Adrenal gland (tissue), 12 donors: Measurements from ENCODE around the gene MED14. TPM values are rescaled to one million over a fixed set of nuclear protein-coding genes. Genes with fewer than 3 reads are reported as not detected.

ENCODE experiments used
- DNase-seq, 7 donors: peaks; one replicate each; pipeline ENCODE4 v3.0.0-alpha.2; 2019 to 2020
- H3K27ac ChIP-seq, 5 donors: fragments of 200-600 bp; sonication (generic) in 4 of 5; 1 replicate in 3 of 5; 2 replicates in 2 of 5; pipeline versions ENCODE4 v1.5.1 to v1.8.0; 2016 to 2020; ENCODE audit warnings: mild to moderate bottlenecking in 1 of 5
- H3K27me3 ChIP-seq: fragments of 200-600 bp; 2 replicates; pipeline ENCODE4 v1.8.0; 2021
- H3K36me3 ChIP-seq, 2 donors: fragments of 200-600 bp; replicated peaks in 1 of 2; 1 replicate in 1 of 2; 2 replicates in 1 of 2; pipeline versions ENCODE4 v1.5.1 to v1.8.0; 2018 to 2022
- H3K4me1 ChIP-seq, 2 donors: fragments of 200-600 bp; replicated peaks in 1 of 2; 1 replicate in 1 of 2; 2 replicates in 1 of 2; pipeline versions ENCODE4 v1.5.1 to v1.8.0; 2018 to 2021
- H3K4me3 ChIP-seq, 4 donors: fragments of 200-600 bp; sonication (generic) in 3 of 4; one replicate each; pipeline ENCODE4 v1.5.1; 2016 to 2018
- H3K9me3 ChIP-seq, 3 donors: fragments of 200-600 bp; sonication (generic) in 1 of 3; replicated peaks in 1 of 3; 1 replicate in 2 of 3; 2 replicates in 1 of 3; pipeline versions ENCODE4 v1.5.1 to v1.8.0; 2016 to 2021
- CTCF ChIP-seq, 6 experiments: fragments of 450-650 bp in 4 of 6; fragments of 200-600 bp in 2 of 6; sonication (generic) in 1 of 6; IDR thresholded peaks; 1 replicate in 5 of 6; 2 replicates in 1 of 6; pipeline versions ENCODE4 v1.5.1 to v1.8.0; 2016 to 2021; ENCODE audit warnings: antibody characterized with exemption in 6 of 6, mild to moderate bottlenecking in 2 of 6, moderate library complexity in 1 of 6
- POLR2A ChIP-seq, 2 donors: fragments of 450-650 bp; IDR thresholded peaks; one replicate each; pipeline ENCODE4 v1.6.1; 2017; ENCODE audit warnings: antibody characterized with exemption in 2 of 2, mild to moderate bottlenecking in 2 of 2, moderate library complexity in 1 of 2
- WGBS, 4 donors: extraction: QIAGEN DNeasy Blood & Tissue Kit in 2 of 4; methylation state at CpG; one replicate each; pipeline versions ENCODE4 v1.1.5 to v1.1.7; 2013 to 2017; 5-methylcytosine and 5-hydroxymethylcytosine counted together
- intact Hi-C, 2 donors: fragments of 100-400 bp; cut with DNase I; formaldehyde crosslinking; loops; one replicate each; pipeline versions ENCODE4 v1.14.1 to v1.15.0; 2022 to 2023
- polyA plus RNA-seq, 3 donors: library from polyadenylated mRNA; stranded (reverse); fragments of 200-250 nt in 2 of 3; fragments of 350-450 nt in 1 of 3; fragmentation: Illumina TruSeq in 1 of 3; extraction: RNeasy Lipid Tissue Mini Kit (QIAGEN cat#74804) in 1 of 3; gene quantifications; one replicate each; pipeline ENCODE4 v1.2.3, GENCODE V29; 2013 to 2014
- total RNA-seq, 9 donors: library from RNA; depleted of rRNA in 4 of 9; stranded (reverse); fragments of >200 nt in 4 of 9; fragments of 120-200 nt in 1 of 9; fragmentation: NEBNext Ultra II Directional in 1 of 9; extraction: Animal tissue kit (Norgen Biotek cat#: 25700) in 1 of 9; gene quantifications; one replicate each; pipeline versions ENCODE4 v1.1.0 to v1.2.4, GENCODE V29; 2013 to 2023
- donor health status: healthy with polysubstance abuse.
- donor health status: Bipolar disorder and iron deficiency.
- donor health status: DM: yes; HTN: yes; CAD: no.
- donor health status: DM: no; HTN: no; CAD: no.
- donor health status: DM: no; HTN: no; CAD: no.
- donor health status: DM: yes; HTN: yes; CAD: no.

The MED14 gene
- total and polyA plus RNA-seq, 12 donors, result 10.4 to 56.3 (median 29.6) TPM

GRCh38 chrX:40698851-40699250 lies 36.5 kb downstream of the MED14 start:
- Histone ChIP-seq H3K27ac (no peak overlapping the region), H3K27me3 (peaks cover 8% of the 10 kb centered on the region), H3K9me3 (no peaks in the 10 kb centered on the region), H3K36me3 (no peaks in the 10 kb centered on the region), H3K4me1 (peaks cover 0 to 4% of the 10 kb centered on the region in 2 donors), H3K4me3 (no peak overlapping the region)
- WGBS, 4 donors, result 77 to 100% (median 90%) methylated on average over 1 of the region's 1 CpG
- TF ChIP-seq POLR2A (IDR thresholded peaks at IDR 0.05), result no peak
- no peak for TF ChIP-seq CTCF (IDR thresholded peaks at IDR 0.05)
- intact Hi-C loops, result no loop called here
- no peak for DNase-seq

DNA sequence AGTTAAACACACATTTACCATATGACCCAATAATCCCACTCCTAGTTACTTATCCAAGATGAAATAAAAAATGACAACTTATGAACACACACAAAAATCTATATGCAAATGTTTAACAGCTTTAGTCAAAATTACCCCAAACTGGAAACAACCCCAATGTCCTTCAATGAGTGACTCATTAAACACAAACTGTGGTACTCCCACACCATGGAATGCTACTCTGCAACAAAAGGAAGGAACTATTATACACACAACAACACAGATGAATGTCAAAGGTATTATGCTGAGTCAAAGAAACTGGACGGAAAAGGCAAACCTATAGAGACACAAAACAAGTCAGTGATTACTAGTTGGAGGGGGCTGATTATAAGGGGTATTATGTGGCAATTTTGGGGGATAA lies 40.5 kb downstream of the MED14 start:
- Histone ChIP-seq H3K4me1 (no peaks in the 10 kb centered on the region), H3K36me3 (no peaks in the 10 kb centered on the region), H3K4me3 (no peak overlapping the region), H3K27me3 (peaks cover under 1% of the 10 kb centered on the region), H3K27ac (no peak overlapping the region), H3K9me3 (no peaks in the 10 kb centered on the region)
- DNase-seq, result no peak
- no peak for TF ChIP-seq CTCF (IDR thresholded peaks at IDR 0.05)
- TF ChIP-seq POLR2A (IDR thresholded peaks at IDR 0.05), result no peak
- intact Hi-C loops, result no loop called here
- 87 to 100% (median 92%) methylated on average over 1 of the region's 1 CpG for WGBS, 4 donors

- intact Hi-C loops, result no loop called here
- Histone ChIP-seq H3K4me1 (no peaks in the 10 kb centered on the region), H3K27me3 (peaks cover 5% of the 10 kb centered on the region), H3K4me3 (no peak overlapping the region), H3K27ac (no peak overlapping the region), H3K36me3 (peaks cover 0 to 10% of the 10 kb centered on the region in 2 donors), H3K9me3 (no peaks in the 10 kb centered on the region)
- DNase-seq, result no peak
- TF ChIP-seq POLR2A (IDR thresholded peaks at IDR 0.05) (no peak), CTCF (IDR thresholded peaks at IDR 0.05) (no peak)
Measured at GRCh38 chrX:40688929-40689328, 46.4 kb downstream of the MED14 start.

GRCh38 chrX:40687169-40687568 lies 48.2 kb downstream of the MED14 start:
- H3K27ac ChIP-seq, result no peak overlapping the region
- H3K36me3 ChIP-seq, result peaks cover 0 to 14% of the 10 kb centered on the region in 2 donors
- no peak for TF ChIP-seq CTCF (IDR thresholded peaks at IDR 0.05)
- no peak for TF ChIP-seq POLR2A (IDR thresholded peaks at IDR 0.05)
- H3K4me1 ChIP-seq, result no peaks in the 10 kb centered on the region
- no peaks in the 10 kb centered on the region for H3K9me3 ChIP-seq
- no peak overlapping the region for H3K4me3 ChIP-seq
- intact Hi-C loops, result no loop called here
- H3K27me3 ChIP-seq, result peaks cover 5% of the 10 kb centered on the region
- DNase-seq, result no peak
- 87 to 100% (median 92%) methylated on average over 3 of the region's 3 CpGs for WGBS, 4 donors
